KOPT-K1 (cell line): ENCODE measurements around the gene KIAA0319L.

Experiments used
- H3K27ac ChIP-seq: fragments of 200-600 bp; sonication (generic); 2 replicates; pipeline ENCODE4 v1.5.1; 2016; ENCODE audit warnings: antibody characterized with exemption, mild to moderate bottlenecking, low read depth, low read length; ENCODE audit not compliant: poor library complexity, severe bottlenecking
- H3K36me3 ChIP-seq: fragments of 200-600 bp; sonication (generic); 2 replicates; pipeline ENCODE4 v1.5.1; 2017; ENCODE audit warnings: antibody characterized with exemption, mild to moderate bottlenecking, low read length, moderate library complexity; ENCODE audit not compliant: insufficient read depth
- H3K9me3 ChIP-seq: fragments of 200-600 bp; sonication (generic); 2 replicates; pipeline ENCODE4 v1.5.1; 2017; ENCODE audit warnings: antibody characterized with exemption, low read length, mild to moderate bottlenecking; ENCODE audit not compliant: insufficient read depth, poor library complexity, severe bottlenecking

The KIAA0319L gene

GRCh38 chr1:35449334-35450008 lies 107.7 kb downstream of the KIAA0319L start:
- H3K9me3 ChIP-seq, result no peaks in the 10 kb centered on the region
- peaks cover 99% of the 10 kb centered on the region for H3K36me3 ChIP-seq
- no peak overlapping the region for H3K27ac ChIP-seq

GRCh38 chr1:35448344-35448801 lies 108.8 kb downstream of the KIAA0319L start:
- Histone ChIP-seq H3K36me3 (peaks cover 98% of the 10 kb centered on the region), H3K9me3 (no peaks in the 10 kb centered on the region), H3K27ac (no peak overlapping the region)

- no peaks in the 10 kb centered on the region for H3K9me3 ChIP-seq
- no peak overlapping the region for H3K27ac ChIP-seq
- H3K36me3 ChIP-seq, result peaks cover 97% of the 10 kb centered on the region
Observed at GRCh38 chr1:35447278-35447677, 109.9 kb downstream of the KIAA0319L start.

- Histone ChIP-seq H3K36me3 (peaks cover 96% of the 10 kb centered on the region), H3K9me3 (no peaks in the 10 kb centered on the region), H3K27ac (no peak overlapping the region)
Observed at GRCh38 chr1:35444519-35444774, 112.8 kb downstream of the KIAA0319L start.

GRCh38 chr1:35443768-35444518 lies 113.3 kb downstream of the KIAA0319L start:
- H3K36me3 ChIP-seq, result peaks cover 96% of the 10 kb centered on the region
- no peak overlapping the region for H3K27ac ChIP-seq

GRCh38 chr1:35442734-35443133 lies 114.5 kb downstream of the KIAA0319L start:
- H3K36me3 ChIP-seq, result peaks cover 93% of the 10 kb centered on the region
- no peaks in the 10 kb centered on the region for H3K9me3 ChIP-seq
- H3K27ac ChIP-seq, result no peak overlapping the region

More at GRCh38 chr1:35443768-35444518, 113.3 kb downstream of the KIAA0319L start:
- no peaks in the 10 kb centered on the region for H3K9me3 ChIP-seq

- Histone ChIP-seq H3K36me3 (peaks cover 93% of the 10 kb centered on the region), H3K27ac (no peak overlapping the region), H3K9me3 (no peaks in the 10 kb centered on the region)
Observed at GRCh38 chr1:35441926-35442579, 115.2 kb downstream of the KIAA0319L start.

GRCh38 chr1:35439626-35440025 lies 117.6 kb downstream of the KIAA0319L start:
- Histone ChIP-seq H3K36me3 (peaks cover 90% of the 10 kb centered on the region), H3K27ac (no peak overlapping the region), H3K9me3 (no peaks in the 10 kb centered on the region)

GRCh38 chr1:35437200-35437599 lies 120.0 kb downstream of the KIAA0319L start:
- Histone ChIP-seq H3K27ac (no peak overlapping the region), H3K36me3 (peaks cover 90% of the 10 kb centered on the region), H3K9me3 (no peaks in the 10 kb centered on the region)

GRCh38 chr1:35436078-35436477 lies 121.1 kb downstream of the KIAA0319L start:
- Histone ChIP-seq H3K36me3 (peaks cover 89% of the 10 kb centered on the region), H3K27ac (no peak overlapping the region), H3K9me3 (no peaks in the 10 kb centered on the region)

GRCh38 chr1:35434703-35435102 lies 122.5 kb downstream of the KIAA0319L start:
- Histone ChIP-seq H3K36me3 (peaks cover 80% of the 10 kb centered on the region), H3K27ac (no peak overlapping the region), H3K9me3 (no peaks in the 10 kb centered on the region)

- H3K36me3 ChIP-seq, result peaks cover 70% of the 10 kb centered on the region
- no peaks in the 10 kb centered on the region for H3K9me3 ChIP-seq
- no peak overlapping the region for H3K27ac ChIP-seq
Observed at GRCh38 chr1:35433714-35434113, 123.5 kb downstream of the KIAA0319L start.

- Histone ChIP-seq H3K27ac (no peak overlapping the region), H3K9me3 (no peaks in the 10 kb centered on the region), H3K36me3 (peaks cover 58% of the 10 kb centered on the region)
Observed at GRCh38 chr1:35432231-35432630, 125.0 kb downstream of the KIAA0319L start.

GRCh38 chr1:35431173-35431599 lies 126.0 kb downstream of the KIAA0319L start:
- Histone ChIP-seq H3K27ac (no peak overlapping the region), H3K36me3 (peaks cover 51% of the 10 kb centered on the region)

GRCh38 chr1:35430762-35431161 lies 126.4 kb downstream of the KIAA0319L start:
- peaks cover 47% of the 10 kb centered on the region for H3K36me3 ChIP-seq
- no peak overlapping the region for H3K27ac ChIP-seq
- H3K9me3 ChIP-seq, result no peaks in the 10 kb centered on the region

More at GRCh38 chr1:35431173-35431599, 126.0 kb downstream of the KIAA0319L start:
- no peaks in the 10 kb centered on the region for H3K9me3 ChIP-seq
